NCI-H2081 (cell line): ENCODE results near the gene PLA2G1B.

Experiments used
- DNase-seq, 2 experiments: peaks; one replicate each; lab custom pipeline; 2025; lab: John Stamatoyannopoulos, UW

PLA2G1B gene

GRCh38 chr12:120327593-120327992 is at the start of gene PLA2G1B:
Gene PLA2G1B, minus strand, starts transcription at chr12:120327779. Its CDS starts 26 bp downstream, at chr12:120327753.
- no peak for DNase-seq

GRCh38 chr12:120376934-120377572 is 49.5 kb upstream of the PLA2G1B start:
- DNase-seq, result no peak

- no peak for DNase-seq
These were observed 48.8 kb upstream of the PLA2G1B start for GRCh38 chr12:120376416-120376815.

- no peak for DNase-seq
These were observed 48.4 kb upstream of the PLA2G1B start for GRCh38 chr12:120376009-120376408.

- DNase-seq, result no peak
These were observed 46.1 kb upstream of the PLA2G1B start for GRCh38 chr12:120373683-120374082.

GRCh38 chr12:120370343-120371243 is 43.0 kb upstream of the PLA2G1B start:
- no peak for DNase-seq

GRCh38 chr12:120369603-120370342 is 42.2 kb upstream of the PLA2G1B start:
- no peak for DNase-seq

GRCh38 chr12:120368789-120369602 is 41.4 kb upstream of the PLA2G1B start, which contains the start of gene MSI1:
Gene MSI1, minus strand, starts transcription at chr12:120369164. Its CDS starts 73 bp downstream, at chr12:120369091.
- DNase-seq, result peak; percentile 4 to 19

- DNase-seq, result no peak
These were observed 40.6 kb upstream of the PLA2G1B start for GRCh38 chr12:120367924-120368788.

- no peak for DNase-seq
These were observed 39.8 kb upstream of the PLA2G1B start for GRCh38 chr12:120367233-120367923.

GRCh38 chr12:120366845-120367232 is 39.3 kb upstream of the PLA2G1B start:
- no peak for DNase-seq

GRCh38 chr12:120366341-120366705 is 38.7 kb upstream of the PLA2G1B start:
- no peak for DNase-seq

GRCh38 chr12:120365675-120366340 is 38.2 kb upstream of the PLA2G1B start:
- DNase-seq, result no peak

GRCh38 chr12:120364487-120364886 is 36.9 kb upstream of the PLA2G1B start:
- DNase-seq, result no peak

- DNase-seq, result no peak
These were observed 35.8 kb upstream of the PLA2G1B start for GRCh38 chr12:120363274-120363855.

- DNase-seq, result no peak
These were observed 35.1 kb upstream of the PLA2G1B start for GRCh38 chr12:120362516-120363273.

- peak; percentile 97 to 98 for DNase-seq
These were observed 34.1 kb upstream of the PLA2G1B start for GRCh38 chr12:120361506-120362208.

GRCh38 chr12:120359128-120359527 is 31.5 kb upstream of the PLA2G1B start:
- DNase-seq, result no peak
